ENCODE measurements around the gene AFF3.

DNA sequence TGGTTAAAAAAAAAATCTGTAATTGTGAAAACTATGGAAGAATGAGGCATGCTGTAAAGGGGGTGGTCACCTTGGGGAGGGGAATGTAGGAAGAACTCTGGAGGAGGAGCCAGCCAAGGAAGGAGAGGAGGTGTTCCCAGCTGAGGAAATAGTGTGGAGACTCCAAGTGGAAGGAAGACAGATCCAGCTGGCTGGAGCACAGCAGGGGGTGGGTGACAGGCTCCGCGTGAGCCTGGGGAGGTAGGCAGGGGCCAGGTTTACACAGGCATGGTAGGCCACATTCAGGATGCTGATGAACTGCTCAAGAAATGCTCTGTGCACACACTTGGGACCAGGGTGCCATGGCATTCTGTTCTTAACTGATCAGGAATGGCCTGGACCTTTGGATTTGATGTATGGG lies 16.8 kb downstream of the AFF3 start:
- TF ChIP-seq CTCF (IDR thresholded peaks at IDR 0.05; ENCODE audit: low read length) (no peak), EZH2 (optimal IDR thresholded peaks at IDR 0.05; ENCODE audit: low read depth, low read length) (no peak), EZH2phosphoT487 (IDR thresholded peaks at IDR 0.05; ENCODE audit: low read length) (no peak)
